Skeletal muscle tissue (tissue), 4 donors: ENCODE measurements around the gene NEURL4. TPM values are rescaled to one million over a fixed set of nuclear protein-coding genes. Genes with fewer than 3 reads are reported as not detected.
A peak's percentile ranks its signal among the peaks of the same experiment; 100 is the strongest.
"Not testable (repeated sequence)": the region's sequence is repeated elsewhere in the genome, so short reads cannot be mapped to it uniquely, and the experiment has no call there.

ENCODE experiments used
- H3K27ac ChIP-seq: one replicate; pipeline ENCODE4 v1.7.0; 2013; ENCODE audit warnings: mild to moderate bottlenecking, low read depth, low read length, inconsistent platforms
- H3K27me3 ChIP-seq, 3 donors: one replicate each; pipeline ENCODE4 v1.7.0; 2013; ENCODE audit warnings: low read length in 3 of 3; ENCODE audit not compliant: control insufficient read depth in 3 of 3, insufficient read depth in 3 of 3
- H3K36me3 ChIP-seq, 3 donors: one replicate each; pipeline ENCODE4 v1.7.0; 2013; ENCODE audit warnings: low read length in 3 of 3; ENCODE audit not compliant: control insufficient read depth in 3 of 3, insufficient read depth in 3 of 3
- H3K4me1 ChIP-seq, 3 donors: one replicate each; pipeline ENCODE4 v1.7.0; 2013; ENCODE audit warnings: low read length in 3 of 3, mild to moderate bottlenecking in 3 of 3; ENCODE audit not compliant: control insufficient read depth in 3 of 3, insufficient read depth in 3 of 3
- H3K4me3 ChIP-seq, 3 donors: one replicate each; pipeline ENCODE4 v1.7.0; 2013; ENCODE audit warnings: low read length in 3 of 3
- H3K9ac ChIP-seq, 3 donors: one replicate each; pipeline ENCODE4 v1.7.0; 2013; ENCODE audit warnings: low read length in 3 of 3, mild to moderate bottlenecking in 3 of 3, moderate library complexity in 2 of 3, low read depth in 1 of 3
- H3K9me3 ChIP-seq, 3 donors: one replicate each; pipeline ENCODE4 v1.7.0; 2013; ENCODE audit warnings: low read length in 3 of 3; ENCODE audit not compliant: control insufficient read depth in 3 of 3
- total RNA-seq: library from RNA; depleted of rRNA; stranded (reverse); fragments of >200 nt; gene quantifications from one replicate; pipeline ENCODE4 v1.2.3, GENCODE V29; 2014
- donor health status: Osteomylitis.

NEURL4 gene
- total RNA-seq, 1 donor from 2014 or later = 19.8 TPM

DNA sequence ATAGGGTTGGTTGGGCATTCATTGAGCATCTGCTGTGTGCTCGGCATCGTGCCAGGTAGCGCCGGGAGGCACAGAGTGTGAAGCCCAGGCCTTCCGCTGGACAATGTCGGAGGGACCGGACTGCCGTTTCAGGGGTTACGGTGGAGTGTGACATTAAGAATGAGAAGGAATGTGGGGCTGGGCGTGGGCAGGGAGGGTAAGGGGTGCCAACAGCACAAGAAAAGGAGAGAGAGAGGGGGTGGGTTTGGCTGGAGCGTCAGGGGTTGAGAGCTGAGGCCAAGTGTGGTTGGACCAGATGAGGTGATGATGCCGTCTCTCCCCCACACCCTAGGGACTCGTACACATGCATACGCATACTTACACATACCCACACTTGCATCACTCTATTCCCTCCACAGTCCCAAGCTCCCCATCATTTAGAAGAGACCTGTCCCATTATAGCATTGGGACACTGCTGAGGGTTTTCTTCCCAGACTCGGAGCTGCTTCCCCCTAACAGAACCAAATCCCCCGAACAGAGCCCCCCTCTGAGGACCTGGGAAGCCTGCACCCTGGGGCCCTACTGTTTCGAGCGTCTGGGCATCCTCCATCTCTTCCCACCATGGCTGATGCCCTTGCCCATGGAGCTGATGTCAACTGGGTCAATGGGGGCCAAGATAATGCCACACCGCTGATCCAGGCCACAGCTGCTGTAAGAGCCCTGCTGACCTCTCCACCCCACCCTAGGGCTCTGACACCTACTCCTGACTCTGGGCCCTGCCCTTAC, 19.5 kb upstream of the NEURL4 start:
- Histone ChIP-seq H3K36me3 (no peaks in the 10 kb centered on the region), H3K9ac (peak overlapping the region in 1 of 3 donors; percentile 57), H3K27me3 (peaks cover 0 to 3% (median 0%) of the 10 kb centered on the region in 3 donors), H3K4me1 (peaks cover 48 to 66% (median 57%) of the 10 kb centered on the region in 3 donors), H3K4me3 (peak overlapping the region in 2 of 3 donors; percentile 9 to 13), H3K27ac (peak overlapping the region; percentile 54), H3K9me3 (no peaks in the 10 kb centered on the region)

DNA sequence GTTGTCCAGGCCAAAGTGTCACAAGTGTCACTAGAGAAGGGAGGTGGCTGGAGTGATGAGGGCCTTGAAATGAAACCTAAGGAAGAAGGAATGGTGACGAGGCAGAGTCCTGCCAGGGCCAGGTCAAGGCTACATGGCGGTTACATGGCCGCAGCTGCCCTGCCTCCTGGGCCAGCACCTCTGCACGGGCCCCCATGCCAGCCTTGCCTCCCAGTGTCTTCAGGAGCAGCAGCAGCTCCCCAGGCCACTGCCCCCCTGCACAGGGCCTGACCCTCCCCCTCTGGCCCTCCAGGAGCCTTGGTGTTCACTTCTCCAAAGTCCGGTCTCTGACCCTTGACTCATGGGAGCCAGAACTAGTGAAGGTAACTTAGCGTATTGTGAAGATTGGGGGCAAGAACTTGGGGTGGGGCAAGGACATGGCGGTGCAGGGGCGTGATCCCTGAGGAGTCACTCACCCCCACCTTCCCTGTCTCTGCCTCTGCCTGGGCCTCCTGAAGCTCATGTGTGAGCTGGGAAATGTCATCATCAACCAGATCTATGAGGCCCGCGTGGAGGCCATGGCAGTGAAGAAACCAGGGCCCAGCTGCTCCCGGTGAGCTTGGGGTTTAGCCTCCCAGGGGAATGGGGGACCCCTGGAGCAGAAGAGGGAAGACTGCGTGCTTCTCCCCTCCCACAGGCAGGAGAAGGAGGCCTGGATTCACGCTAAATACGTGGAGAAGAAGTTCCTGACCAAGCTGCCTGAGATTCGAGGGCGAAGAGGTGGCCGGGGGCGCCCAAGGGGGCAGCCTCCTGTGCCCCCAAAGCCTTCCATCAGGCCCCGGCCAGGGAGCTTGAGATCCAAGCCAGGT, 18.7 kb upstream of the NEURL4 start:
- Histone ChIP-seq H3K4me3 (no peak overlapping the region), H3K27ac (peak overlapping the region; percentile 54), H3K36me3 (no peaks in the 10 kb centered on the region), H3K9me3 (no peaks in the 10 kb centered on the region), H3K4me1 (peaks cover 41 to 58% (median 49%) of the 10 kb centered on the region in 3 donors), H3K9ac (peak overlapping the region in 1 of 3 donors; percentile 25), H3K27me3 (peaks cover 0 to 6% (median 3%) of the 10 kb centered on the region in 3 donors)

DNA sequence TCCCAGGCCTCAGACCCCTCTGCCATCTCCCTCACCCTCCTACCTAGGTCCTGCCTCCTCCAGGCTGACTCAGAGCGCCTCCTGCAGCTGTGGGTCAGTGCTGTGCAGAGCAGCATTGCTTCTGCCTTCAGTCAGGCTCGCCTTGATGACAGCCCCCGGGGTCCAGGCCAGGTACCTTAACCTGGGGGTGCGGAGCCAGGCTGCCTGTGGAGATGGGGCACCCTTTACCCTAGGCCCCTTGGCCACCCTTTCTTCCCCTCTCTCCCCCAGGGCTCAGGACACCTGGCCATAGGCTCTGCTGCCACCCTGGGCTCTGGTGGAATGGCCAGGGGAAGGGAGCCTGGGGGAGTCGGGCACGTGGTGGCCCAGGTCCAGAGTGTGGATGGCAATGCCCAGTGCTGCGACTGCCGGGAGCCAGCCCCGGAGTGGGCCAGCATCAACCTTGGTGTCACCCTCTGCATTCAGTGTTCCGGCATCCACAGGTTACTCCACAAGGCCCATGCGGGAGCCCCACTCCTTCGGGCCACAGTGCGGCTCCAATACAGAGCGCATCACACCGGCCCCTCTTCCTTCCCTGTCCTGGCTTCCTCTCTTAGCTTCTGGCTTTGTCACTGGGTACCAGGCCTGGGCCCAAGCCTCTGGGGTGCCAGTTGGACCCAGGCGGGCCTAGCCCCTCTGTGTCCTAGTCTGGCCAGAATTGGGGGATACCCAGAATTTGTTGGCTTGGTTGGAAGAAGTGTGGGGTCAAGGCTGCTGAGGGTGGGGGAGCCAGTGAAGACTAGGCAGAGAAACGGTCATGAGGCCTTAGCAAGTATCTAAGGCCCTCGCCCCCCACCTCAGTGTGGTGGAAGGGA, 17.9 kb upstream of the NEURL4 start:
- peaks cover 35 to 52% (median 43%) of the 10 kb centered on the region in 3 donors for H3K4me1 ChIP-seq
- no peak overlapping the region for H3K4me3 ChIP-seq
- no peaks in the 10 kb centered on the region for H3K9me3 ChIP-seq
- H3K9ac ChIP-seq = peak overlapping the region in 2 of 3 donors; percentile 21 to 25
- H3K27ac ChIP-seq = peak overlapping the region; percentile 54
- H3K36me3 ChIP-seq = no peaks in the 10 kb centered on the region
- H3K27me3 ChIP-seq = peaks cover 3 to 11% (median 6%) of the 10 kb centered on the region in 3 donors

DNA sequence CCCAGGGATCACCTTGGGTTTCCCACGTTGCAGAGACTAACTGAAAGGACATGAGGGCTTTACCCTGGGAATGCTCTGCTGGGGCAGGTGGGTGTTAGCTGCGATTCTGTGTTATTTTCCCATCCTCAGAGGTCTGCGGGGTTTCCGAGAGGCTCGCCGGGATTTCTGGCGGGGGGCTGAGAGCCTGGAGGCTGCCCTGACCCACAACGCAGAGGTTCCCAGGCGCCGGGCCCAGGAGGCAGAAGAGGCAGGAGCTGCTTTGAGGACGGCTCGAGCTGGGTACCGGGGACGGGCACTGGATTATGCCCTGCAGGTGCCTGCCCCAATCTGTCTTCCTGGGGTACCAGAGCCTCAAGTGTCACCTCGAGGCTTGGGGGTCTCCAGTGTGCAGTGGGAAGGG, 14.1 kb upstream of the NEURL4 start:
- no peak overlapping the region for H3K9ac ChIP-seq
- H3K4me1 ChIP-seq = peaks cover 17 to 24% (median 19%) of the 10 kb centered on the region in 3 donors
- H3K9me3 ChIP-seq = no peaks in the 10 kb centered on the region
- H3K27ac ChIP-seq = no peak overlapping the region
- no peak overlapping the region for H3K4me3 ChIP-seq
- peaks cover 8 to 25% (median 20%) of the 10 kb centered on the region in 3 donors for H3K27me3 ChIP-seq
- no peaks in the 10 kb centered on the region for H3K36me3 ChIP-seq

DNA sequence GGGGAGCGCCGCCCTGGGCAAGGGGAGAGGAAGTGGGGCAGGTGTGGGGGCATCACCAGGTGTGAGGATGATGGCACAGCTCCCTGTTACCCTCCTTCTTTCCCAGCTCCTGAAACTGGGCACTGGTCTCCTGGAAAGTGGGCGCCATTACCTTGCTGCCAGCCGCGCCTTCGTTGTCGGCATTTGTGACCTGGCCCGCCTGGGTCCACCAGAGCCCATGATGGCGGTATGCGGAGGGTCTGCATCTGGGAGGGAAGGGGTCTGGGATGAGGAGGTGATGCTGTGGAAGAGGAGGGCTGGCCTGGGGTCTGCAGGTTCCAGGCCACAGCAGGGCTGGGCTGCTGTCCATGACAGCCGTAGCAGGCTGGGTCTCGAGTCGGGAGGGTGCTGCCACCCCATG, 12.7 kb upstream of the NEURL4 start:
- H3K4me1 ChIP-seq = peaks cover 3 to 10% (median 7%) of the 10 kb centered on the region in 3 donors
- H3K27ac ChIP-seq = no peak overlapping the region
- no peaks in the 10 kb centered on the region for H3K9me3 ChIP-seq
- H3K27me3 ChIP-seq = peaks cover 15 to 36% (median 25%) of the 10 kb centered on the region in 3 donors
- H3K9ac ChIP-seq = no peak overlapping the region
- no peaks in the 10 kb centered on the region for H3K36me3 ChIP-seq
- no peak overlapping the region for H3K4me3 ChIP-seq

DNA sequence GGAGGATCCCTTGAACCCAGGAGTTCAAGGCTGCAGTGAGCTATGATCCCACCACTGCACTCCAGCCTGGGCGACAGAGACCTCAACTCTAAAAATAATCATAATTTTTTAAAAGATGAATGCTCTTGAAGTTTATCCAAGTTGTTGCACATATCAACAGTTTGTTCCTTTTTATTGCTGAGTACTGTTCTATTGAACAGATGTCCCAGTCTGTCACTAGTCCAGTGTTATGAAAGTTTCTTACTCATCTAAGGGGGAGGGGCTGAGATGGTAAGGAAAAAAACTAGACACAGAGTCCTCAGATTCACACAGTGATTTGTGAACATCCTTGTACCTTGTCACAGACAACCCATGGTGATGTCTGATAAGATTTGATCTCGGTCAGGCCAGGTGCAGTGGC, 11.0 kb upstream of the NEURL4 start:
- H3K27ac ChIP-seq = no peak overlapping the region
- no peaks in the 10 kb centered on the region for H3K36me3 ChIP-seq
- H3K9me3 ChIP-seq = no peaks in the 10 kb centered on the region
- H3K4me3 ChIP-seq = no peak overlapping the region
- peaks cover 29 to 49% (median 42%) of the 10 kb centered on the region in 3 donors for H3K27me3 ChIP-seq
- no peaks in the 10 kb centered on the region for H3K4me1 ChIP-seq
- H3K9ac ChIP-seq = no peak overlapping the region

DNA sequence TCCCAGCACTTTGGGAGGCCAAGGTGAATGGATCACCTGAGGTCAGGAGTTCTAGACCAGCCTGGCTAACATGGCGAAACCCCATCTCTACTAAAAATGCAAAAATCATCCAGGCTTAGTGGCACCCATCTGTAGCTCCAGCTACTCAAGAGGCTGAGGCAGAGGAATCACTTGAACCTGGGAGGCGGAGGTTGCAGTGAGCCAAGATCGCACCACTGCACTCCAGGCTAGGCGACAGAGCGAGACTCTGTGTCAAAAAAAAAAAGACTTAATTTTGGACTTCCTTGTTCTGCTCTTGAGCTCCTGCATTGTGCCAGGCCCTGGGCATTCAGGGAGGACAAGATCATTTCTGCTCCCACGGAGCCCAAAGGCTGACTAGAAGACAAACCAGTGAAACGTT, 8.5 kb upstream of the NEURL4 start:
- peaks cover 34 to 51% (median 50%) of the 10 kb centered on the region in 3 donors for H3K27me3 ChIP-seq
- not testable (repeated sequence) for H3K9me3 ChIP-seq, H3K4me3 ChIP-seq, H3K4me1 ChIP-seq, H3K36me3 ChIP-seq, H3K27ac ChIP-seq, H3K9ac ChIP-seq

DNA sequence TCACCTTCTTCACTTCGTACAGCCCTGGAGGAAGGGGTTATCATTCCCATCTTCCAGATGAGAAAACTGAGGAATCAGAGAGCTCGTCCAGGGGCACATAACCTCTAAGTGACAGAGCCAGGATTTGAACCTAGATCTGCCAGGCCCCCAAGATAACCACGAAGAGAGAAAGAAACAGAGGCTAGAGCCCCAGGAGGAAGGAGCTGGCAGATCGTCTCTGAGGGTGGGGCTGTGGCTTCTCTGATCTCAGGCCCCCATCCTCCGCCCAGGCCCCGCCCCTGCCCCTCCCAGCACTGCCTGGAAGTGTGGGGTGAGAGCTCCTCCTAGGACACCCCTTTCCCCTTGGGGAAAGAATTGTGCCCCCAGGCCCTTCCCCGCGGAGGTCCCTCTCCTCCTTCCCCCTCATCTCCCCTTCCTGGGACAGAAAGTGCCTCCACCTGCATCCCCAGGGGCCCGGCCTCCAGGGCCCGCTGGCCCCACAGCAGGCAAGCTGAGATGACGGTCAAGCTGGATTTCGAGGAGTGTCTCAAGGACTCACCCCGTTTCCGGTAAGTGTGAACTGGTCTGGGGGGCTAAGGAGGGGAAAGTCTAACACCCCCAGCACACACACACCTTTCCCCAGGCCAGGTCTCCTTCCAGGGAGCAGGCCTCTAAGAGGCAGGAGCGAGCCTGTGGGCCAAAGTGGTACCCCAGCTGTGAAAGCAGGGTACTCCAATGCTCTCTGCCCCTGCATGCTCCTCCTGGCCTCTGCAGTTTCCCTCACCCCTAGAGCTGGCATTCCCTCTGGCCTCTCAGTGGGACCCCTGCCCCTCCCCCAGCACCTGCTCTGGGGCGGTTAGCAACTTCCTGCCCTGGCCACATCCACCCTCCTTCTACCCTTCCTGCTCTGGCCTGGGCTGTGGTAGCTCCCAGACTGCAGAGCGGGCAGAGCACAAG, 7.4 kb upstream of the NEURL4 start, which contains the start of gene ACAP1:
ACAP1 (plus strand) TSS at position 290 of the 936 bp plus-strand sequence; CDS start at position 496, 206 bp downstream.
- Histone ChIP-seq H3K27me3 (peaks cover 28 to 49% (median 43%) of the 10 kb centered on the region in 3 donors), H3K27ac (no peak within 1 kb of the TSS), H3K36me3 (no peaks in the 10 kb centered on the region), H3K9me3 (no peaks in the 10 kb centered on the region), H3K9ac (peak within 1 kb of the TSS in 2 of 3 donors; percentile 1 to 23), H3K4me3 (peak within 1 kb of the TSS in 1 of 3 donors; percentile 20), H3K4me1 (no peaks in the 10 kb centered on the region)
